Urinary bladder (tissue), 4 donors: ENCODE results near the gene NME3. TPM values are rescaled to one million over a fixed set of nuclear protein-coding genes. Genes with fewer than 3 reads are reported as not detected.

Experiments used
- DNase-seq: peaks from one replicate; pipeline ENCODE4 v3.0.0-alpha.2; 2015; ENCODE audit errors: extremely low spot score
- H3K27ac ChIP-seq: one replicate; pipeline ENCODE4 v1.5.1; 2013; ENCODE audit warnings: low read depth, mild to moderate bottlenecking, moderate library complexity
- H3K36me3 ChIP-seq: one replicate; pipeline ENCODE4 v1.6.1; 2013; ENCODE audit warnings: mild to moderate bottlenecking, moderate library complexity; ENCODE audit not compliant: insufficient read depth
- H3K4me1 ChIP-seq: one replicate; pipeline ENCODE4 v1.6.1; 2013; ENCODE audit warnings: mild to moderate bottlenecking, moderate library complexity; ENCODE audit not compliant: insufficient read depth
- H3K4me3 ChIP-seq: one replicate; pipeline ENCODE4 v1.5.1; 2013; ENCODE audit warnings: low read depth, low read length
- WGBS: extraction: QIAGEN DNeasy Blood & Tissue Kit; methylation state at CpG from one replicate; pipeline ENCODE4 v1.1.7; 2013; 5-methylcytosine and 5-hydroxymethylcytosine counted together
- polyA plus RNA-seq: library from polyadenylated mRNA; stranded (reverse); fragments of 200-250 nt; gene quantifications from one replicate; pipeline ENCODE4 v1.2.3, GENCODE V29; 2013
- total RNA-seq: library from RNA; depleted of rRNA; stranded (reverse); fragments of >200 nt; gene quantifications from one replicate; pipeline ENCODE4 v1.2.3, GENCODE V29; 2014
- donor health status: healthy with polysubstance abuse.
- donor health status: healthy.

Gene NME3
- total RNA-seq (19.1 TPM), polyA plus RNA-seq (121 TPM)

GRCh38 chr16:1771188-1771863, at the start of gene NME3:
NME3 (minus strand) TSS chr16:1771543; CDS start chr16:1771534, 9 bp downstream.
- no peaks in the 10 kb centered on the region for H3K4me1 ChIP-seq

GRCh38 chr16:1820946-1821290, 49.6 kb upstream of the NME3 start:
- Histone ChIP-seq H3K27ac (no peak overlapping the region), H3K36me3 (peaks cover 8% of the 10 kb centered on the region), H3K4me3 (no peak overlapping the region), H3K4me1 (no peaks in the 10 kb centered on the region)
- WGBS, result 89% methylated on average over 12 of the region's 12 CpGs
- DNase-seq, result no peak

More at GRCh38 chr16:1771188-1771863, at the start of gene NME3:
- H3K36me3 ChIP-seq, result no peaks in the 10 kb centered on the region
- no peak for DNase-seq
- under 1% methylated on average over 79 of the region's 79 CpGs for WGBS
- H3K4me3 ChIP-seq, result peak within 1 kb of the TSS; percentile 94
- peak within 1 kb of the TSS; percentile 62 for H3K27ac ChIP-seq

- 91% methylated on average over 25 of the region's 25 CpGs for WGBS
- no peaks in the 10 kb centered on the region for H3K4me1 ChIP-seq
- no peak overlapping the region for H3K27ac ChIP-seq
- no peak overlapping the region for H3K4me3 ChIP-seq
- peaks cover 8% of the 10 kb centered on the region for H3K36me3 ChIP-seq
- no peak for DNase-seq
Observed at GRCh38 chr16:1820096-1820945, 49.0 kb upstream of the NME3 start.

GRCh38 chr16:1819611-1820010, 48.3 kb upstream of the NME3 start:
- no peak overlapping the region for H3K27ac ChIP-seq
- DNase-seq, result no peak
- no peak overlapping the region for H3K4me3 ChIP-seq
- H3K4me1 ChIP-seq, result no peaks in the 10 kb centered on the region
- peaks cover 8% of the 10 kb centered on the region for H3K36me3 ChIP-seq
- 95% methylated on average over 15 of the region's 15 CpGs for WGBS

- Histone ChIP-seq H3K4me3 (no peak overlapping the region), H3K27ac (no peak overlapping the region), H3K4me1 (no peaks in the 10 kb centered on the region), H3K36me3 (peaks cover 8% of the 10 kb centered on the region)
- 96% methylated on average over 35 of the region's 35 CpGs for WGBS
- no peak for DNase-seq
Observed at GRCh38 chr16:1818873-1819525, 47.7 kb upstream of the NME3 start.

- H3K4me1 ChIP-seq, result no peaks in the 10 kb centered on the region
- no peak overlapping the region for H3K4me3 ChIP-seq
- H3K27ac ChIP-seq, result no peak overlapping the region
- peaks cover 8% of the 10 kb centered on the region for H3K36me3 ChIP-seq
- 95% methylated on average over 27 of the region's 27 CpGs for WGBS
- DNase-seq, result no peak
Observed at GRCh38 chr16:1818204-1818872, 47.0 kb upstream of the NME3 start.

GRCh38 chr16:1817716-1818115, 46.4 kb upstream of the NME3 start:
- DNase-seq, result no peak
- WGBS, result 92% methylated on average over 17 of the region's 17 CpGs
- Histone ChIP-seq H3K4me3 (no peak overlapping the region), H3K4me1 (no peaks in the 10 kb centered on the region), H3K36me3 (peaks cover 8% of the 10 kb centered on the region), H3K27ac (no peak overlapping the region)

- no peak for DNase-seq
- 95% methylated on average over 9 of the region's 9 CpGs for WGBS
- Histone ChIP-seq H3K36me3 (peaks cover 8% of the 10 kb centered on the region), H3K4me1 (no peaks in the 10 kb centered on the region), H3K4me3 (no peak overlapping the region), H3K27ac (no peak overlapping the region)
Observed at GRCh38 chr16:1817276-1817589, 45.9 kb upstream of the NME3 start.

- DNase-seq, result no peak
- Histone ChIP-seq H3K4me1 (no peaks in the 10 kb centered on the region), H3K4me3 (no peak overlapping the region), H3K27ac (no peak overlapping the region), H3K36me3 (peaks cover 8% of the 10 kb centered on the region)
- WGBS, result 95% methylated on average over 40 of the region's 40 CpGs
Observed at GRCh38 chr16:1816396-1817275, 45.3 kb upstream of the NME3 start.

- WGBS, result 91% methylated on average over 11 of the region's 11 CpGs
Observed at GRCh38 chr16:1815461-1815860, 44.1 kb upstream of the NME3 start.

GRCh38 chr16:1812732-1813163, 41.4 kb upstream of the NME3 start:
- WGBS, result 12% methylated on average over 17 of the region's 17 CpGs
- Histone ChIP-seq H3K4me1 (no peaks in the 10 kb centered on the region), H3K36me3 (peaks cover 6% of the 10 kb centered on the region), H3K27ac (no peak overlapping the region), H3K4me3 (no peak overlapping the region)
- peak; percentile 25 for DNase-seq

More at GRCh38 chr16:1815461-1815860, 44.1 kb upstream of the NME3 start:
- DNase-seq, result no peak
- peaks cover 8% of the 10 kb centered on the region for H3K36me3 ChIP-seq
- no peak overlapping the region for H3K27ac ChIP-seq
- no peaks in the 10 kb centered on the region for H3K4me1 ChIP-seq
- H3K4me3 ChIP-seq, result no peak overlapping the region

GRCh38 chr16:1810536-1810935, 39.2 kb upstream of the NME3 start:
- H3K36me3 ChIP-seq, result no peaks in the 10 kb centered on the region
- H3K4me3 ChIP-seq, result no peak overlapping the region
- H3K4me1 ChIP-seq, result no peaks in the 10 kb centered on the region
- no peak for DNase-seq
- 93% methylated on average over 16 of the region's 16 CpGs for WGBS
- H3K27ac ChIP-seq, result no peak overlapping the region

GRCh38 chr16:1810106-1810505, 38.8 kb upstream of the NME3 start:
- Histone ChIP-seq H3K27ac (no peak overlapping the region), H3K4me3 (no peak overlapping the region), H3K4me1 (no peaks in the 10 kb centered on the region), H3K36me3 (no peaks in the 10 kb centered on the region)
- WGBS, result 93% methylated on average over 16 of the region's 16 CpGs
- no peak for DNase-seq
